NCI-H1417 treated with DMSO at 0.1 percent for 48 hours (cell line): ENCODE data around the gene B3GALNT2.
"Not testable (repeated sequence)": the region's sequence is repeated elsewhere in the genome, so short reads cannot be mapped to it uniquely, and the experiment has no call there.

Experiments used
- DNase-seq: peaks from one replicate; lab custom pipeline; 2025; lab: John Stamatoyannopoulos, UW

Gene B3GALNT2

GRCh38 chr1:235504122-235504493 is at the start of gene B3GALNT2:
Gene B3GALNT2, minus strand, starts transcription at chr1:235504452. Its CDS starts 200 bp downstream, at chr1:235504252.
- no peak for DNase-seq

- DNase-seq: no peak
These were observed 48.9 kb upstream of the B3GALNT2 start for GRCh38 chr1:235553112-235553551.

GRCh38 chr1:235552146-235552716 is 48.0 kb upstream of the B3GALNT2 start:
- no peak for DNase-seq

GRCh38 chr1:235549351-235550139 is 45.3 kb upstream of the B3GALNT2 start:
- no peak for DNase-seq

GRCh38 chr1:235546369-235547155 is 42.3 kb upstream of the B3GALNT2 start:
- not testable (repeated sequence) for DNase-seq

GRCh38 chr1:235545292-235545930 is 41.2 kb upstream of the B3GALNT2 start:
- no peak for DNase-seq

GRCh38 chr1:235542845-235543244 is 38.6 kb upstream of the B3GALNT2 start:
- DNase-seq: not testable (repeated sequence)

- DNase-seq: no peak
These were observed 29.4 kb upstream of the B3GALNT2 start for GRCh38 chr1:235533476-235534168.

GRCh38 chr1:235532360-235532759 is 28.1 kb upstream of the B3GALNT2 start:
- DNase-seq: no peak

GRCh38 chr1:235527196-235527814 is 23.1 kb upstream of the B3GALNT2 start:
- no peak for DNase-seq

GRCh38 chr1:235525314-235525713 is 21.1 kb upstream of the B3GALNT2 start:
- DNase-seq: no peak

GRCh38 chr1:235516862-235517446 is 12.7 kb upstream of the B3GALNT2 start:
- DNase-seq: no peak

GRCh38 chr1:235515844-235516512 is 11.7 kb upstream of the B3GALNT2 start:
- DNase-seq: no peak

GRCh38 chr1:235513495-235514366 is 9.5 kb upstream of the B3GALNT2 start:
- no peak for DNase-seq

GRCh38 chr1:235511470-235512240 is 7.4 kb upstream of the B3GALNT2 start:
- DNase-seq: no peak

- DNase-seq: no peak
These were observed 6.6 kb upstream of the B3GALNT2 start for GRCh38 chr1:235510823-235511222.

GRCh38 chr1:235507623-235508022 is 3.4 kb upstream of the B3GALNT2 start:
- DNase-seq: no peak

GRCh38 chr1:235504494-235505222 is 406 bp upstream of the B3GALNT2 start:
- peak; percentile 91 for DNase-seq
